HepG2 (cell line): Measurements from ENCODE around the gene IGF2BP3. TPM values are rescaled to one million over a fixed set of nuclear protein-coding genes. Genes with fewer than 3 reads are reported as not detected.

Experiments used
- ATAC-seq: fragments of 200-7000 bp; cut with Tn5 transposase; 3 replicates; pipeline ENCODE4 v1.9.1; 2020; ENCODE audit warnings: mild to moderate bottlenecking, moderate library complexity
- BruUV-seq: library from RNA; stranded (reverse); fragments of 400-500 nt; replicated peaks from 2 replicates; lab custom pipeline; 2021; lab: Mats Ljungman, UMichigan
- CTCF ChIA-PET: fragments of 300-600 bp; formaldehyde crosslinking; extraction: SDS; loops from one replicate; lab custom pipeline; 2021; ENCODE audit warnings: low total read pairs, inconsistent platforms, low intra/inter-chr PET ratio; lab: Yijun Ruan, JAX
- POLR2A ChIA-PET: fragments of 350-600 bp; sonication (Branson Sonifier 250); formaldehyde crosslinking; loops from one replicate; lab custom pipeline; 2020; ENCODE audit warnings: antibody characterized with exemption, inconsistent platforms; lab: Yijun Ruan, JAX
- DNase-seq: peaks from one replicate; pipeline ENCODE4 v3.0.0-alpha.2; 2015; ENCODE audit warnings: low spot score
- FAIRE-seq: peaks from 3 replicates; lab custom pipeline; 2011; peaks lifted over from hg19 to GRCh38; lab: Jason Lieb, UNC
- H2AFZ ChIP-seq: one replicate; pipeline ENCODE4 v1.6.1; 2011; ENCODE audit warnings: low read length, inconsistent platforms
- H3K27ac ChIP-seq: fragments of 300-600 bp; 3 replicates; pipeline ENCODE4 v1.8.0; 2011; ENCODE audit warnings: mixed run types, mild to moderate bottlenecking, mixed read lengths, low read length, inconsistent platforms; ENCODE audit not compliant: insufficient read depth; ENCODE audit errors: extremely low read length
- H3K27me3 ChIP-seq, 2 experiments: fragments of 200-600 bp in 1 of 2; 2 replicates in 1 of 2; 3 replicates in 1 of 2; pipeline versions ENCODE4 v1.6.0 to v1.8.0; 2011; ENCODE audit warnings: low read length in 2 of 2, mild to moderate bottlenecking in 2 of 2, moderate library complexity in 2 of 2, inconsistent platforms in 1 of 2; ENCODE audit not compliant: insufficient read depth in 2 of 2, control insufficient read depth in 1 of 2
- H3K36me3 ChIP-seq, 2 experiments: fragments of 200-600 bp in 1 of 2; replicated peaks in 1 of 2; 2 replicates in 1 of 2; 3 replicates in 1 of 2; pipeline versions ENCODE4 v1.5.1 to v1.8.0; 2011; ENCODE audit warnings: low read length in 2 of 2, inconsistent platforms in 1 of 2; ENCODE audit not compliant: insufficient read depth in 2 of 2, control insufficient read depth in 1 of 2
- H3K4me1 ChIP-seq: 2 replicates; pipeline ENCODE4 v1.5.1; 2012; ENCODE audit warnings: low read length, inconsistent platforms; ENCODE audit not compliant: insufficient read depth
- H3K4me2 ChIP-seq: 2 replicates; pipeline ENCODE4 v1.6.0; 2011; ENCODE audit warnings: low read depth, low read length, inconsistent platforms
- H3K4me3 ChIP-seq, 3 experiments: fragments of 200-600 bp in 1 of 3; sonication (generic), shearing (Covaris generic) in 1 of 3; replicated peaks in 1 of 3; 2 replicates each; pipeline ENCODE4 v1.5.1; 2011 to 2016; ENCODE audit warnings: low read length in 3 of 3, inconsistent platforms in 2 of 3, low read depth in 2 of 3, mild to moderate bottlenecking in 2 of 3, control low read depth in 1 of 3, mixed read lengths in 1 of 3; ENCODE audit not compliant: insufficient read depth in 1 of 3
- H3K79me2 ChIP-seq: one replicate; pipeline ENCODE4 v1.6.1; 2011; ENCODE audit warnings: low read length, inconsistent platforms; ENCODE audit not compliant: insufficient read depth
- H3K9ac ChIP-seq: 2 replicates; pipeline ENCODE4 v1.6.0; 2011; ENCODE audit warnings: mild to moderate bottlenecking, low read depth, low read length, inconsistent platforms; ENCODE audit not compliant: insufficient read depth
- H3K9me3 ChIP-seq: 2 replicates; pipeline ENCODE4 v1.5.1; 2012; ENCODE audit warnings: mild to moderate bottlenecking, low read length
- H4K20me1 ChIP-seq: 2 replicates; pipeline ENCODE4 v1.6.0; 2011; ENCODE audit warnings: inconsistent platforms, mild to moderate bottlenecking, low read length, moderate library complexity; ENCODE audit not compliant: insufficient read depth
- ELF1 ChIP-seq: sonication (generic); formaldehyde crosslinking; IDR thresholded peaks from 2 replicates; pipeline ENCODE4 v1.4.0; 2020; ENCODE audit warnings: missing genetic modification reagents
- GTF2F1 ChIP-seq: fragments of 150-350 bp; IDR thresholded peaks from 2 replicates; pipeline ENCODE4 v1.6.1; 2014; ENCODE audit warnings: low read length
- PCBP1 ChIP-seq: fragments of 200-400 bp; formaldehyde crosslinking; IDR thresholded peaks from 2 replicates; pipeline ENCODE4 v1.6.1; 2017; ENCODE audit warnings: mild to moderate bottlenecking, low read depth, low read length, borderline replicate concordance
- RELA ChIP-seq: sonication (generic); formaldehyde crosslinking; IDR thresholded peaks from 2 replicates; pipeline ENCODE4 v1.4.0; 2020; ENCODE audit warnings: missing genetic modification reagents
- SMAD9 ChIP-seq: sonication (generic); formaldehyde crosslinking; IDR thresholded peaks from 2 replicates; pipeline ENCODE4 v1.5.1; 2020; ENCODE audit warnings: mild to moderate bottlenecking, missing genetic modification reagents
- SMC3 ChIP-seq: IDR thresholded peaks from 2 replicates; pipeline ENCODE4 v1.6.1; 2011; ENCODE audit warnings: low read length, improper control_type of control experiment
- ZBTB39 ChIP-seq: sonication (generic); formaldehyde crosslinking; IDR thresholded peaks from 2 replicates; pipeline ENCODE4 v1.5.0; 2020; ENCODE audit warnings: missing genetic modification reagents
- ZFP1 ChIP-seq: IDR thresholded peaks from 2 replicates; pipeline ENCODE4 v1.6.1; 2016
- ZFP36L1 ChIP-seq: sonication (generic); formaldehyde crosslinking; IDR thresholded peaks from 2 replicates; pipeline ENCODE4 v1.8.0; 2022; ENCODE audit warnings: mild to moderate bottlenecking, missing genetic modification reagents, moderate library complexity
- ZNF318 ChIP-seq: sonication (generic); formaldehyde crosslinking; IDR thresholded peaks from 2 replicates; pipeline ENCODE4 v1.4.0; 2020; ENCODE audit warnings: mild to moderate bottlenecking, missing genetic modification reagents
- WGBS: methylation state at CpG from one replicate; pipeline ENCODE4 v1.1.6; 2017; ENCODE audit warnings: low lambda C conversion rate; 5-methylcytosine and 5-hydroxymethylcytosine counted together
- in situ Hi-C: cut with HindIII; loops from 2 replicates; pipeline ENCODE4 v1.10.0; 2017; ENCODE audit warnings: low pct_unique_long_range_greater_than_20kb; ENCODE audit not compliant: extremely low pct_ligation_motif_present
- intact Hi-C: fragments of 100-400 bp; cut with micrococcal nuclease; formaldehyde crosslinking; loops from one replicate; pipeline ENCODE4 v1.10.0; 2022; ENCODE audit not compliant: unreplicated experiment
- polyA plus RNA-seq, 8 experiments: library from polyadenylated mRNA; depleted of rRNA in 3 of 8; stranded (reverse) in 7 of 8; unstranded in 1 of 8; fragments of >200 nt; fragmentation: Illumina TruSeq in 4 of 8; extraction: Trizol in 4 of 8; gene quantifications; 2 replicates each; pipeline versions ENCODE4 v1.2.1 to v1.2.3, GENCODE V29; 2011 to 2016; ENCODE audit warnings: low read depth in 4 of 8, missing spikeins in 1 of 8, mixed read lengths in 1 of 8; ENCODE audit not compliant: insufficient read depth in 1 of 8
- total RNA-seq, 5 experiments: library from RNA; depleted of rRNA; stranded (reverse); fragments of >200 nt; fragmentation: Illumina TruSeq; extraction: Trizol; gene quantifications; 2 replicates each; pipeline ENCODE4 v1.2.3, GENCODE V29; 2016; ENCODE audit warnings: low read depth in 1 of 5
- TF ChIP-seq, protein P1 (sequence below): sonication (generic); formaldehyde crosslinking; IDR thresholded peaks from 2 replicates; pipeline ENCODE4 v1.8.0; 2022; ENCODE audit warnings: missing genetic modification reagents, mild to moderate bottlenecking, moderate library complexity, borderline replicate concordance

Gene IGF2BP3
- total and polyA plus RNA-seq, 2 of the 13 experiments (the other 11 are each of a cell fraction or from before 2014, with no cell fraction given), result 37.7 to 39.5 TPM

- in situ Hi-C loops (no loop called here), intact Hi-C loops (no loop called here)
- BruUV-seq, result no TSS peak
- no peak overlapping the region for H3K27ac ChIP-seq
- CTCF ChIA-PET, result no interaction called here
- H2AFZ ChIP-seq, result no peak overlapping the region
- no peak overlapping the region for H3K4me3 ChIP-seq
- WGBS, result 93% methylated on average over 18 of the region's 18 CpGs
- H3K36me3 ChIP-seq, result no peaks in the 10 kb centered on the region
- DNase-seq (no peak), ATAC-seq (no peak), FAIRE-seq (no peak)
- no peak overlapping the region for H3K9ac ChIP-seq
- no peaks in the 10 kb centered on the region for H3K79me2 ChIP-seq
- no peak overlapping the region for H3K4me2 ChIP-seq
- no peaks in the 10 kb centered on the region for H3K27me3 ChIP-seq
- POLR2A ChIA-PET, result interaction anchor here (2.5 to 3.1 kb wide), 2 partner anchors 8 to 13 kb away, joined by 8 to 15 read pairs; partner anchors contain the start of gene MALSU1
- H4K20me1 ChIP-seq, result no peaks in the 10 kb centered on the region
- H3K4me1 ChIP-seq, result peaks cover 54% of the 10 kb centered on the region
- H3K9me3 ChIP-seq, result no peaks in the 10 kb centered on the region
- TF ChIP-seq RELA (no peak), ELF1 (no peak), ZNF318 (no peak), ZBTB39 (CRISPR knock-in tag) (no peak), PCBP1 (0 out of 2 replicates have a peak, but pooled peaks have one; percentile 30), SMC3 (no peak), SMAD9 (no peak), ZFP36L1 (CRISPR knock-in tag) (no peak), GTF2F1 (no peak), ZFP1 (no peak)
- TF ChIP-seq, protein P1, sequence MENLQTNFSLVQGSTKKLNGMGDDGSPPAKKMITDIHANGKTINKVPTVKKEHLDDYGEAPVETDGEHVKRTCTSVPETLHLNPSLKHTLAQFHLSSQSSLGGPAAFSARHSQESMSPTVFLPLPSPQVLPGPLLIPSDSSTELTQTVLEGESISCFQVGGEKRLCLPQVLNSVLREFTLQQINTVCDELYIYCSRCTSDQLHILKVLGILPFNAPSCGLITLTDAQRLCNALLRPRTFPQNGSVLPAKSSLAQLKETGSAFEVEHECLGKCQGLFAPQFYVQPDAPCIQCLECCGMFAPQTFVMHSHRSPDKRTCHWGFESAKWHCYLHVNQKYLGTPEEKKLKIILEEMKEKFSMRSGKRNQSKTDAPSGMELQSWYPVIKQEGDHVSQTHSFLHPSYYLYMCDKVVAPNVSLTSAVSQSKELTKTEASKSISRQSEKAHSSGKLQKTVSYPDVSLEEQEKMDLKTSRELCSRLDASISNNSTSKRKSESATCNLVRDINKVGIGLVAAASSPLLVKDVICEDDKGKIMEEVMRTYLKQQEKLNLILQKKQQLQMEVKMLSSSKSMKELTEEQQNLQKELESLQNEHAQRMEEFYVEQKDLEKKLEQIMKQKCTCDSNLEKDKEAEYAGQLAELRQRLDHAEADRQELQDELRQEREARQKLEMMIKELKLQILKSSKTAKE (CRISPR knock-in tag), result no peak
Measured at GRCh38 chr7:23285657-23286646, 184.3 kb downstream of the IGF2BP3 start.
